K562 (cell line): ENCODE measurements around the gene MALAT1. TPM values are rescaled to one million over a fixed set of nuclear protein-coding genes. Genes with fewer than 3 reads are reported as not detected.

Source experiments
- ASH1L ChIP-seq: fragments of 450-650 bp; IDR thresholded peaks from 2 replicates; pipeline ENCODE4 v1.6.1; 2018; ENCODE audit warnings: borderline replicate concordance, mild to moderate bottlenecking, low read depth; ENCODE audit not compliant: partially characterized antibody
- CBX8 ChIP-seq: fragments of 200-600 bp; sonication (generic); IDR thresholded peaks from 2 replicates; pipeline ENCODE4 v1.6.1; 2012; ENCODE audit warnings: borderline replicate concordance, mixed run types, low read depth, mild to moderate bottlenecking, moderate library complexity, mixed read lengths, low read length, control low read depth, inconsistent platforms; ENCODE audit not compliant: poor library complexity, severe bottlenecking; ENCODE audit errors: extremely low read depth
- CHD2 ChIP-seq: IDR thresholded peaks from 2 replicates; pipeline ENCODE4 v1.6.1; 2011; ENCODE audit warnings: low read depth, low read length
- CHD4 ChIP-seq: fragments of 200-600 bp; sonication (generic); IDR thresholded peaks from 3 replicates; pipeline ENCODE4 v1.6.1; 2012; ENCODE audit warnings: low read depth, mild to moderate bottlenecking, mixed read lengths, low read length, inconsistent platforms; ENCODE audit not compliant: insufficient read depth, insufficient replicate concordance, poor library complexity, severe bottlenecking
- CSDE1 ChIP-seq, 2 experiments: fragments of 450-650 bp; IDR thresholded peaks; 2 replicates each; pipeline ENCODE4 v1.6.1; 2016; ENCODE audit warnings: mild to moderate bottlenecking in 1 of 2
- CXXC5 ChIP-seq: fragments of 250-450 bp; sonication (Bioruptor Pico); IDR thresholded peaks from 2 replicates; pipeline ENCODE4 v1.8.0; 2022; ENCODE audit warnings: inconsistent platforms, mild to moderate bottlenecking, moderate library complexity
- FOXJ2 ChIP-seq: fragments of 200-800 bp; sonication (Bioruptor generic); IDR thresholded peaks from 2 replicates; pipeline ENCODE4 v1.6.1; 2016; ENCODE audit warnings: missing genetic modification characterization, missing compliant biosample characterization
- GATA2 ChIP-seq: sonication (generic); formaldehyde crosslinking; IDR thresholded peaks from 2 replicates; pipeline ENCODE4 v1.4.0; 2020; ENCODE audit warnings: mild to moderate bottlenecking, missing genetic modification reagents
- GATAD2B ChIP-seq: fragments of 450-650 bp; IDR thresholded peaks from 2 replicates; pipeline ENCODE4 v1.6.1; 2017; ENCODE audit warnings: mild to moderate bottlenecking, borderline replicate concordance
- HBP1 ChIP-seq: fragments of 450-650 bp; formaldehyde crosslinking; IDR thresholded peaks from 2 replicates; pipeline ENCODE4 v1.4.0; 2022; ENCODE audit warnings: missing genetic modification characterization
- HES1 ChIP-seq: fragments of 450-650 bp; IDR thresholded peaks from 2 replicates; pipeline ENCODE4 v1.6.1; 2016; ENCODE audit warnings: low read depth, mild to moderate bottlenecking, moderate library complexity
- HMBOX1 ChIP-seq: sonication (generic); IDR thresholded peaks from 2 replicates; pipeline ENCODE4 v1.6.1; 2016
- HOXB6 ChIP-seq: fragments of 250-450 bp; sonication (Bioruptor Pico); IDR thresholded peaks from 2 replicates; pipeline ENCODE4 v1.5.1; 2022; ENCODE audit warnings: mild to moderate bottlenecking, borderline replicate concordance
- IRF9 ChIP-seq: fragments of 450-650 bp; IDR thresholded peaks from 2 replicates; pipeline ENCODE4 v1.6.1; 2016; ENCODE audit warnings: missing biosample characterization, missing genetic modification characterization
- NFRKB ChIP-seq: fragments of 450-650 bp; IDR thresholded peaks from 2 replicates; pipeline ENCODE4 v1.6.1; 2016; ENCODE audit warnings: low read depth
- PBX2 ChIP-seq, 2 experiments: IDR thresholded peaks in 1 of 2; conservative IDR thresholded peaks in 1 of 2; 2 replicates each; pipeline ENCODE4 v1.6.1; 2016; ENCODE audit warnings: low read depth in 2 of 2, mild to moderate bottlenecking in 1 of 2, missing compliant biosample characterization in 1 of 2, missing genetic modification characterization in 1 of 2, moderate library complexity in 1 of 2
- STAG1 ChIP-seq: sonication (generic); formaldehyde crosslinking; IDR thresholded peaks from 2 replicates; pipeline ENCODE4 v1.5.0; 2020; ENCODE audit warnings: missing genetic modification reagents, borderline replicate concordance
- ZNF316 ChIP-seq: fragments of 450-650 bp; IDR thresholded peaks from 2 replicates; pipeline ENCODE4 v1.6.1; 2016
- ZNF511 ChIP-seq: sonication (generic); formaldehyde crosslinking; IDR thresholded peaks from 2 replicates; pipeline ENCODE4 v1.8.0; 2022; ENCODE audit warnings: mild to moderate bottlenecking, missing genetic modification reagents
- polyA plus RNA-seq, 8 experiments: library from polyadenylated mRNA; depleted of rRNA in 4 of 8; stranded (reverse) in 5 of 8; unstranded in 3 of 8; fragments of >200 nt; fragmentation: Nextera tagmentation in 2 of 8; fragmentation: Illumina TruSeq in 1 of 8; extraction: Ambion mirVana in 2 of 8; extraction: Trizol in 1 of 8; gene quantifications; 2 replicates each; pipeline versions ENCODE4 v1.2.1 to v1.2.3, GENCODE V29; 2011 to 2014; ENCODE audit warnings: inconsistent platforms in 1 of 8, missing spikeins in 1 of 8
- total RNA-seq, 7 experiments: library from RNA; depleted of rRNA in 6 of 7; stranded (reverse); fragments of >200 nt in 6 of 7; fragmentation: Illumina TruSeq in 2 of 7; extraction: Trizol in 2 of 7; gene quantifications; 2 replicates each; pipeline versions ENCODE4 v1.2.1 to v1.2.3, GENCODE V29; 2011 to 2021; ENCODE audit warnings: low replicate concordance in 1 of 7

The MALAT1 gene
- total and polyA plus RNA-seq, 9 of the 15 experiments (the other 6 are each of a cell fraction or from before 2014, with no cell fraction given), result 363 to 8,715 (median 2,351) TPM

- no peak for TF ChIP-seq ASH1L
- no peak for TF ChIP-seq HES1
- peak; percentile 69 for TF ChIP-seq CXXC5 (CRISPR knock-in tag)
- TF ChIP-seq CBX8, result no peak
- TF ChIP-seq STAG1 (CRISPR knock-in tag), result 0 out of 2 replicates have a peak, but pooled peaks have one; percentile 32
- TF ChIP-seq ZNF511, result peak; percentile 85
- no peak for TF ChIP-seq GATAD2B
- TF ChIP-seq HOXB6 (CRISPR knock-in tag), result no peak
- no peak; the same call in 1 of the 2 replicates for TF ChIP-seq NFRKB
- no peak for TF ChIP-seq FOXJ2 (tag)
- no peak for TF ChIP-seq CHD4
- no peak for TF ChIP-seq HMBOX1
- TF ChIP-seq CHD2, result no peak
- no peak for TF ChIP-seq HBP1
- TF ChIP-seq ZNF316, result no peak
- TF ChIP-seq PBX2 (CRISPR knock-in tag; IDR thresholded peaks at IDR 0.05; ENCODE audit: low read depth), result no peak
- TF ChIP-seq PBX2 (tag; conservative IDR thresholded peaks at IDR 0.05; ENCODE audit: low read depth), result no peak
- no peak for TF ChIP-seq IRF9 (tag)
- TF ChIP-seq GATA2 (CRISPR knock-in tag), result no peak
- no peak for TF ChIP-seq CSDE1 (IDR thresholded peaks at IDR 0.05)
Observed at GRCh38 chr11:65524741-65525545, 26.1 kb downstream of the MALAT1 start, which contains the start of gene SCYL1 (continued).
